Endothelial cell of umbilical vein (primary cell): Measurements from ENCODE around the gene PNMA8A. TPM values are rescaled to one million over a fixed set of nuclear protein-coding genes. Genes with fewer than 3 reads are reported as not detected.

ENCODE experiments used
- BruUV-seq: library from RNA; stranded (reverse); fragments of 400-500 nt; replicated peaks from 2 replicates; lab custom pipeline; 2021; lab: Mats Ljungman, UMichigan
- CTCF ChIA-PET: fragments of 300-600, 350-600 bp; sonication (Branson Sonifier 250); formaldehyde crosslinking; loops from one replicate; lab custom pipeline; 2021; ENCODE audit warnings: antibody characterized with exemption, inconsistent platforms; lab: Charles Lee
- POLR2A ChIA-PET: fragments of 300-600, 350-600 bp; sonication (Branson Sonifier 250); formaldehyde crosslinking; loops from one replicate; lab custom pipeline; 2021; ENCODE audit warnings: antibody characterized with exemption, inconsistent platforms; lab: Charles Lee
- DNase-seq: peaks from one replicate; pipeline ENCODE4 v3.0.0-alpha.2; 2011; ENCODE audit warnings: low read depth, low spot score
- FAIRE-seq: peaks from 2 replicates; lab custom pipeline; 2011; peaks lifted over from hg19 to GRCh38; lab: Jason Lieb, UNC
- H2AFZ ChIP-seq: 2 replicates; pipeline ENCODE4 v1.6.0; 2012; ENCODE audit warnings: low read depth, low read length, control low read depth, inconsistent platforms
- H3K27ac ChIP-seq: 2 replicates; pipeline ENCODE4 v1.5.1; 2011; ENCODE audit warnings: low read depth, mild to moderate bottlenecking, control low read depth, low read length, moderate library complexity; ENCODE audit not compliant: insufficient read depth
- H3K27me3 ChIP-seq, 2 experiments: 2 replicates each; pipeline versions ENCODE4 v1.6.0 to v1.6.1; 2011; ENCODE audit warnings: low read length in 2 of 2, mixed read lengths in 1 of 2; ENCODE audit not compliant: control insufficient read depth in 2 of 2, insufficient read depth in 2 of 2
- H3K36me3 ChIP-seq, 2 experiments: 2 replicates in 1 of 2; 3 replicates in 1 of 2; pipeline ENCODE4 v1.5.1; 2011; ENCODE audit warnings: low read length in 2 of 2, mild to moderate bottlenecking in 1 of 2, moderate library complexity in 1 of 2; ENCODE audit not compliant: control insufficient read depth in 2 of 2, insufficient read depth in 2 of 2; ENCODE audit errors: extremely low read depth in 1 of 2
- H3K4me1 ChIP-seq: 3 replicates; pipeline ENCODE4 v1.5.1; 2011; ENCODE audit warnings: mild to moderate bottlenecking, low read length; ENCODE audit not compliant: control insufficient read depth, insufficient read depth; ENCODE audit errors: extremely low read depth
- H3K4me2 ChIP-seq: 2 replicates; pipeline ENCODE4 v1.6.1; 2011; ENCODE audit warnings: low read length, control low read depth, mixed read lengths; ENCODE audit not compliant: insufficient read depth
- H3K4me3 ChIP-seq, 3 experiments: fragments of 200-600 bp in 1 of 3; sonication (generic), shearing (Covaris generic) in 1 of 3; replicated peaks in 1 of 3; 2 replicates each; pipeline ENCODE4 v1.5.1; 2011 to 2016; ENCODE audit warnings: control low read depth in 3 of 3, low read length in 3 of 3, mild to moderate bottlenecking in 2 of 3, inconsistent platforms in 1 of 3, low read depth in 1 of 3, moderate library complexity in 1 of 3; ENCODE audit not compliant: insufficient read depth in 1 of 3
- H3K79me2 ChIP-seq: 2 replicates; pipeline ENCODE4 v1.6.0; 2012; ENCODE audit warnings: low read length, inconsistent platforms; ENCODE audit not compliant: control insufficient read depth, insufficient read depth
- H3K9ac ChIP-seq: replicated peaks from 2 replicates; pipeline ENCODE3; 2011; ENCODE audit warnings: low read length, control low read depth; ENCODE audit not compliant: insufficient read depth; ENCODE audit errors: extremely low read depth
- H3K9me1 ChIP-seq: replicated peaks from 3 replicates; pipeline ENCODE4 v1.6.0; 2011; ENCODE audit warnings: mild to moderate bottlenecking, low read length; ENCODE audit not compliant: control insufficient read depth, insufficient read depth; ENCODE audit errors: extremely low read depth
- H3K9me3 ChIP-seq: replicated peaks from 2 replicates; pipeline ENCODE4 v1.5.1; 2012; ENCODE audit warnings: low read length, inconsistent platforms; ENCODE audit not compliant: control insufficient read depth, insufficient read depth
- H4K20me1 ChIP-seq: replicated peaks from 2 replicates; pipeline ENCODE3; 2011; ENCODE audit warnings: mild to moderate bottlenecking, low read length; ENCODE audit not compliant: control insufficient read depth, insufficient read depth; ENCODE audit errors: extremely low read depth
- FOS ChIP-seq: IDR thresholded peaks from 2 replicates; pipeline ENCODE4 v1.6.1; 2011; ENCODE audit warnings: mild to moderate bottlenecking, low read length, moderate library complexity, borderline replicate concordance; ENCODE audit not compliant: insufficient read depth
- JUN ChIP-seq: IDR thresholded peaks from 2 replicates; pipeline ENCODE4 v1.6.1; 2011; ENCODE audit warnings: borderline replicate concordance, low read depth; ENCODE audit not compliant: insufficient read length, insufficient read depth
- MYC ChIP-seq: IDR thresholded peaks from one replicate; pipeline ENCODE4 v1.6.1; 2011; ENCODE audit warnings: mild to moderate bottlenecking, low read depth, low read length
- dilution Hi-C: fragments of 300-500 bp; cut with MboI; formaldehyde crosslinking; loops from one replicate; pipeline ENCODE4 v1.15.0; 2019; ENCODE audit warnings: low sequenced_read_pairs; ENCODE audit not compliant: extremely low pct_ligation_motif_present
- intact Hi-C: fragments of 100-400 bp; cut with micrococcal nuclease; formaldehyde crosslinking; loops from one replicate; pipeline ENCODE4 v1.10.0; 2022
- polyA plus RNA-seq, 4 experiments: library from polyadenylated mRNA; depleted of rRNA in 3 of 4; stranded (reverse) in 3 of 4; unstranded in 1 of 4; fragments of >200 nt; gene quantifications; 2 replicates each; pipeline versions ENCODE4 v1.2.1 to v1.2.3, GENCODE V29; 2011 to 2012; ENCODE audit warnings: missing spikeins in 1 of 4
- total RNA-seq: library from RNA; stranded (reverse); gene quantifications from 2 replicates; pipeline ENCODE4 v1.2.3, GENCODE V29; 2021
- TF ChIP-seq, protein P1 (sequence below): IDR thresholded peaks from 2 replicates; pipeline ENCODE4 v1.6.1; 2011; ENCODE audit not compliant: insufficient read depth, insufficient read length
- TF ChIP-seq, protein P2 (sequence below), 2 donors: IDR thresholded peaks; 1 replicate in 1 of 2; 2 replicates in 1 of 2; pipeline ENCODE4 v1.5.1; 2011; ENCODE audit warnings: low read length in 2 of 2, mild to moderate bottlenecking in 2 of 2, moderate library complexity in 2 of 2, control low read depth in 1 of 2, inconsistent platforms in 1 of 2, low read depth in 1 of 2; ENCODE audit not compliant: insufficient read depth in 1 of 2; ENCODE audit errors: extremely low read depth in 1 of 2

PNMA8A gene
- total and polyA plus RNA-seq, 2 donors (not counting 3 experiments of a cell fraction or from before 2014, with no cell fraction given) = 0.25 to 0.27 TPM

DNA sequence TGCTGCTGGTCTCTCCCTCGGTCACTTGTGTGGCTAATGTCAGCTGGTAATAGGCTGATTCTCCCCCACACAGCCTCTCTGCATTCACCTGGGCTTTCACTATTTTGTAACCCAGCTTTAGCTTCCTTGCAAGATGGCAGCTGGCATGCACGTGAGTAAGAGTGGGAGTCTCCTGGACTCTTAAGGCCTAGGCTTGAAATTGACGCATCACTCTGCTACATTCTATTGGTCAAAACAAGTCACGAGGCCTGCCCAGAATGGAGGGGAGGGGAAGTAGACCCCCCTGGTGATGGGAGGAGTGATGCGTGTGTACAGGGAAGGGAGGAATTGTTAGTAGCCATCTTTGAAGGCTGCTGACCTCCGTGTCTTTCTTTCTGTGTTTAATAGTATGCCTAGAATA is 49.3 kb upstream of the PNMA8A start:
- TF ChIP-seq MYC = no peak
- Histone ChIP-seq H2AFZ (no peak overlapping the region), H3K4me1 (no peaks in the 10 kb centered on the region), H3K79me2 (no peaks in the 10 kb centered on the region), H3K4me2 (no peak overlapping the region), H3K27me3 (no peaks in the 10 kb centered on the region), H3K9ac (no peak overlapping the region), H3K36me3 (no peaks in the 10 kb centered on the region), H3K27ac (no peak overlapping the region), H4K20me1 (no peaks in the 10 kb centered on the region), H3K9me3 (no peaks in the 10 kb centered on the region), H3K9me1 (no peaks in the 10 kb centered on the region), H3K4me3 (no peak overlapping the region)
- BruUV-seq = no TSS peak
- FAIRE-seq (no peak), DNase-seq (no peak)
- dilution Hi-C loops (no loop called here), intact Hi-C loops (no loop called here)
- POLR2A ChIA-PET = interaction anchor here (0.6 kb wide), 1 partner anchor 124 kb away, joined by 7 read pairs; no protein-coding TSS in a partner anchor
- CTCF ChIA-PET = interaction anchor here (1.4 to 1.9 kb wide), 4 partner anchors 8 to 22 kb away, joined by 3 to 8 read pairs (median 6); no protein-coding TSS in a partner anchor

DNA sequence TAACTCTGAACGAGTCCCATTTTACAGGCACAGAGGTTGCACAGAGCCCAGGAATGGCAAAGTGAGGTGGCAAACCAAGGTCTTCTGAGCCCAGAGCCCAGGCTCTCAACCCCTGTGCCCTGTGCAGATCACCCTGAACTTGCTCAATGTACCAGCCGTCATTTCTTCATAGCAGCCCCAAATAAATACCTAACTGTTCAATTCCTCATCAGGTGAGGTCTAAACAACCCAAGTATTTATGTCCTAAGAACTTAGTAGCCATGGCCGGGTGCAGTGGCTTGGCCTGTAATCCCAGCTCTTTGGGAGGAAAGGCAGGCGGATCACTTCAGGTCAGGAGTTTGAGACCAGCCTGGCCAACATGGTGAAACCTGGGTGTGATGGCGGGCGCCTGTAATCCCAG is 46.1 kb upstream of the PNMA8A start:
- Histone ChIP-seq H3K9me1 (no peaks in the 10 kb centered on the region), H2AFZ (no peak overlapping the region), H3K4me3 (no peak overlapping the region), H4K20me1 (no peaks in the 10 kb centered on the region), H3K9ac (no peak overlapping the region), H3K4me1 (no peaks in the 10 kb centered on the region), H3K27me3 (no peaks in the 10 kb centered on the region), H3K4me2 (no peak overlapping the region), H3K79me2 (no peaks in the 10 kb centered on the region), H3K9me3 (no peaks in the 10 kb centered on the region), H3K36me3 (no peaks in the 10 kb centered on the region), H3K27ac (no peak overlapping the region)
- CTCF ChIA-PET = interaction anchor here (1.2 to 2.9 kb wide), 3 partner anchors 11 to 26 kb away, joined by 3 to 20 read pairs (median 6); no protein-coding TSS in a partner anchor
- DNase-seq (no peak), FAIRE-seq (no peak)
- POLR2A ChIA-PET = no interaction called here
- intact Hi-C loops = no loop called here
- TF ChIP-seq, protein P1, sequence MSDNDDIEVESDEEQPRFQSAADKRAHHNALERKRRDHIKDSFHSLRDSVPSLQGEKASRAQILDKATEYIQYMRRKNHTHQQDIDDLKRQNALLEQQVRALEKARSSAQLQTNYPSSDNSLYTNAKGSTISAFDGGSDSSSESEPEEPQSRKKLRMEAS = no peak
- no peak for TF ChIP-seq FOS
- TF ChIP-seq JUN = no peak
- TF ChIP-seq, protein P2, sequence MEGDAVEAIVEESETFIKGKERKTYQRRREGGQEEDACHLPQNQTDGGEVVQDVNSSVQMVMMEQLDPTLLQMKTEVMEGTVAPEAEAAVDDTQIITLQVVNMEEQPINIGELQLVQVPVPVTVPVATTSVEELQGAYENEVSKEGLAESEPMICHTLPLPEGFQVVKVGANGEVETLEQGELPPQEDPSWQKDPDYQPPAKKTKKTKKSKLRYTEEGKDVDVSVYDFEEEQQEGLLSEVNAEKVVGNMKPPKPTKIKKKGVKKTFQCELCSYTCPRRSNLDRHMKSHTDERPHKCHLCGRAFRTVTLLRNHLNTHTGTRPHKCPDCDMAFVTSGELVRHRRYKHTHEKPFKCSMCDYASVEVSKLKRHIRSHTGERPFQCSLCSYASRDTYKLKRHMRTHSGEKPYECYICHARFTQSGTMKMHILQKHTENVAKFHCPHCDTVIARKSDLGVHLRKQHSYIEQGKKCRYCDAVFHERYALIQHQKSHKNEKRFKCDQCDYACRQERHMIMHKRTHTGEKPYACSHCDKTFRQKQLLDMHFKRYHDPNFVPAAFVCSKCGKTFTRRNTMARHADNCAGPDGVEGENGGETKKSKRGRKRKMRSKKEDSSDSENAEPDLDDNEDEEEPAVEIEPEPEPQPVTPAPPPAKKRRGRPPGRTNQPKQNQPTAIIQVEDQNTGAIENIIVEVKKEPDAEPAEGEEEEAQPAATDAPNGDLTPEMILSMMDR (IDR thresholded peaks at IDR 0.05; ENCODE audit: extremely low read depth in 1 of 2, insufficient read depth in 1 of 2, low read depth in 1 of 2, low read length in 2 of 2) = no peak
- dilution Hi-C loops = no loop called here
- no TSS peak for BruUV-seq
